ENCODE data around the gene NPPC.

NPPC gene

GRCh38 chr2:231874944-231875343 lies 51.3 kb downstream of the NPPC start:
- DNase-seq = no peak
- TF ChIP-seq GATA1 (IDR thresholded peaks at IDR 0.05; ENCODE audit: low read depth, low read length) = no peak
- TF ChIP-seq POLR2A (IDR thresholded peaks at IDR 0.05; ENCODE audit: low read length) = no peak

Data from erythroblast (primary cell).